IPS DF 6.9 (cell line): ENCODE measurements around the gene IFNL1.
"Not testable (repeated sequence)": the region's sequence is repeated elsewhere in the genome, so short reads cannot be mapped to it uniquely, and the experiment has no call there.

Source experiments
- DNase-seq: peaks from one replicate; pipeline ENCODE4 v3.0.0-alpha.2; 2013; ENCODE audit warnings: low read depth, low spot score
- H3K27ac ChIP-seq: one replicate; pipeline ENCODE4 v1.5.1; 2013; ENCODE audit warnings: low read length, control low read depth
- H3K27me3 ChIP-seq: 2 replicates; pipeline ENCODE4 v1.6.1; 2013; ENCODE audit warnings: mild to moderate bottlenecking, low read length; ENCODE audit not compliant: control insufficient read depth, insufficient read depth
- H3K36me3 ChIP-seq: 2 replicates; pipeline ENCODE4 v1.6.1; 2013; ENCODE audit warnings: low read length; ENCODE audit not compliant: control insufficient read depth, insufficient read depth
- H3K4me1 ChIP-seq: 2 replicates; pipeline ENCODE4 v1.6.1; 2013; ENCODE audit warnings: low read length; ENCODE audit not compliant: control insufficient read depth, insufficient read depth
- H3K4me3 ChIP-seq: 2 replicates; pipeline ENCODE4 v1.5.1; 2013; ENCODE audit warnings: mild to moderate bottlenecking, low read length
- H3K9me3 ChIP-seq: 2 replicates; pipeline ENCODE4 v1.6.1; 2013; ENCODE audit warnings: low read length, inconsistent platforms; ENCODE audit not compliant: control insufficient read depth, insufficient read depth
- WGBS: extraction: QIAGEN DNeasy Blood & Tissue Kit; methylation state at CpG from one replicate; pipeline ENCODE4 v1.1.7; 2013; ENCODE audit warnings: mixed read lengths, missing lambda C conversion rate; ENCODE audit not compliant: insufficient read length, insufficient coverage; 5-methylcytosine and 5-hydroxymethylcytosine counted together

Gene IFNL1

DNA sequence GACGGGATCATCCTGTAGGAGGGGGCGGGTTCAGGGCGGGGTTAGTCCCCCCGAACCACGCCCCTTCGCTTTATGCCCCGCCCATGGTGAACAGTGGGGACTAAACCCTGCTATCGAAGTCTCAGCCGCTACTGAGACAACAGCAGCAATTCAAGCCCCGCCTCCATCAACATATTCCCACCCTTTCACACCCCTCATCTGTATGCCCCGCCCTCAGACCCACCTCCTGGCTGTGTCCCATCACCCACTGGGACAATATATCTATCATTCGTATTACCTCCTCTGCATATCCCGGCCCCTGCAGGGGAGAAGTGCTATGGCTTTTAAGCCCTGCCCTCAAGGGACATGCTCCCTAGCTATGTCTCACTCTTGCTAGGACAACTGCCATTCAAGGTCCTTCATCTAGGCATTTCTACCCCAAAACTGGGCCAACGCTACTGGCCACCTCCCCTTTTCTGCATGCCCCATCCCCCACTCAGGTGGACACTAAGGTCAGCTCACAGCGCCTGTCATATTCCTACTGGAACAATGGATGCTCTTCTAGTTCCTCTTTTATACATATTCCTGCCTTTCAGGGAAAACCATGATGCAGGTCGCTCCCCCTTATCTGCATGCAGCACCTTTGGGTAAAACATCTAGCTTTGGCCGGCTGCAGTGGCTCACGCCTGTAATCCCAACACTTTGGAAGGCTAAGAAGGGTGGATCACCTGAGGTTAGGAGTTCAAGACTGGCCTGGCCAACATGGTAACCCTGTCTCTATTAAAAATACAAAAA lies 12.5 kb downstream of the IFNL1 start:
- peaks cover 10% of the 10 kb centered on the region for H3K4me1 ChIP-seq
- peak overlapping the region; percentile 68; the same call in 1 of the 2 replicates for H3K4me3 ChIP-seq
- H3K36me3 ChIP-seq, result no peaks in the 10 kb centered on the region; the same call in 1 of the 2 replicates
- H3K9me3 ChIP-seq, result no peaks in the 10 kb centered on the region
- no peak overlapping the region for H3K27ac ChIP-seq
- no peaks in the 10 kb centered on the region for H3K27me3 ChIP-seq
- peak; percentile 72 for DNase-seq
- WGBS, result no CpG with 5 or more reads among the region's 18 CpGs

DNA sequence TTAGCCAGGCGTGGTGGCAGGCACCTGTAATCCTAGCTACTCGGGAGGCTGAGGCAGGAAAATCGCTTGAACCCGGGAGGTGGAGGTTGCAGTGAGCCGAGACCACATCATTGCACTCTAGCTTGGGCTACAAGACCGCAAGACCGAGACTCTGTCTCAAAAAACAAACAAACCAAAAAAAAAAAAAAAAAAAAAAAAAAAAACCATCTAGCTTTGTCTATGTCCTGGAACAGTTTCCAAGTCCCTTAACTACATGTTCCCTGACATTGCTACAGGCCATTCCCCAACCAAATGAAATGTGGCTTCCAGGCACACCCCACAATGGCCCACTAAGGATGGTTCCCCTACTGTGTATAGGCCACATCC lies 13.1 kb downstream of the IFNL1 start:
- not testable (repeated sequence) for H3K36me3 ChIP-seq, H3K4me1 ChIP-seq, H3K4me3 ChIP-seq, H3K9me3 ChIP-seq, H3K27me3 ChIP-seq, DNase-seq, H3K27ac ChIP-seq
- WGBS, result no CpG with 5 or more reads among the region's 7 CpGs

DNA sequence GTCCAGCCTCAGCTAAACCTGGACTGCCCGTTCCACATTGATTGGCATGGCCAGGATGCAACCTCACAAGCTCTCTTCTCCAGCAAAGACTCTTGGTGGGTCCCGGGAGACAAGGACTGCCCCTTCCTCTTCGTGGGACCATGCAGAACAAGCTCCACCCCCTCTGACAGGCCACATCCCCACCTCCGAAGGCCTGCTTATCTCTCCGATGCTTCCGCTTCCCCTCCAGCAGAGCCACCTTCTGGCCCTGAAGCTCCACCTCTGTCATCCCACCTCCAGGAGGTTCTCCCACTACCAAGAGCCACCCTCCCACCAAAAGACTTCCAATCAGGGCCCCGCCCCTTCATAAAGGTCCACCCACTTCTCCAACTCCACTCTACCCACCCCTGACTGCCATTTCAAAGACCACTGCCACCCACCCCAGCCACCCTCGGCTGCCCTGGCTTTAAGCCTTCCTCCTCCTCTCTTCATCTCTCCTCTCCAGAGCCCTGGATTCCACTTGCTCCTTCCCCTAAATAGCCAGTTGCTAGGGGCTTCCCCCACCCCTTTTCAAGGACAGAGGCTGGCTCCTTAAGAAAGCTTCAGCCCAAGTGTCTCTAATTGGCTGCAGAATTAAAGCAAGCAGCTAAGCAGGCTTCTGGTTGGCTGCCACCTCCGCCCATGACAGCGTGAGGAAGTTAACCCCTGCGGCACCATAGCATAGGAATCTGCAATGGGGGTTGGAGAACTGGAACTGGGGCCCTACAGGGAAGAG lies 14.5 kb downstream of the IFNL1 start:
- no peak for DNase-seq
- Histone ChIP-seq H3K4me1 (peaks cover 6% of the 10 kb centered on the region), H3K36me3 (peaks cover 14% of the 10 kb centered on the region), H3K27ac (no peak overlapping the region), H3K27me3 (no peaks in the 10 kb centered on the region), H3K4me3 (no peak overlapping the region), H3K9me3 (no peaks in the 10 kb centered on the region)
- no CpG with 5 or more reads among the region's 11 CpGs for WGBS

DNA sequence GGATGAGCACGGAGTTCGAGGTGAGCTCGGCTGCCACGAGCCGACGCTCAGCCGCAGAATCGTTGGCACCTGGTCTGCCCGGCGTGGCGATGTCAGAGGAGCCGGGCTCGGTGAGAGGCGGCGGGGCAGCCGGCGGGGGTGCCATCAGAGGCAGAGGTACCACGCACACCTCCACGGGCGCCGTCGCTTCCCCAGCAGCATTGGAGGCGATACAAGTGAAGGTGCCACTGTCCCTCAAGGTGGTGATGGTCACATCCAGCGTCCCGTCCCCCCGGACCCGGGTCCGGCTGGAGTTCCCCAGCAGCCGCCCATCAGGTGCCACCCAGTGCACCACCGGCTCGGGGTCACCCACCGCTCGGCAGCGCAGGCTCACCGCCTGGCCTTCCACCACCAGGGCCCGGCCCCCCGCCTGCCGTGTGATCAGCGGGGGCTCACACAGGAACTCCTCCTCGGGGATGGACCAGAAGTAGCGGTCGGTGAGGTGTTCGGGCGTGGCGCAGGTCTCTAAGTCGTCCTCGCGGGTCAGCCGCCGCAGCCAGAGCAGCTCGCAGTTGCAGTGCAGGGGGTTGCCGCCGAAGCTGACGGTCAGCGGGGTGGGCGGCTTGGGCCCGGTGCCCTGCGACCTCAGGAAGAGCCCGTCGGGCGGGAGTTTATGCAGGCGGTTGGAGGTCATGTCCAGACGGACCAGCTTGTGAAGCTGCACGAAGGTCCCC lies 18.0 kb downstream of the IFNL1 start:
- H3K27me3 ChIP-seq, result 0 out of 2 replicates have a peak, but pooled peaks cover 2% of the 10 kb centered on the region
- H3K36me3 ChIP-seq, result peaks cover 14% of the 10 kb centered on the region
- H3K4me3 ChIP-seq, result no peak overlapping the region
- WGBS, result no CpG with 5 or more reads among the region's 64 CpGs
- DNase-seq, result no peak
- H3K9me3 ChIP-seq, result no peaks in the 10 kb centered on the region
- no peaks in the 10 kb centered on the region; the same call in 1 of the 2 replicates for H3K4me1 ChIP-seq
- H3K27ac ChIP-seq, result no peak overlapping the region

DNA sequence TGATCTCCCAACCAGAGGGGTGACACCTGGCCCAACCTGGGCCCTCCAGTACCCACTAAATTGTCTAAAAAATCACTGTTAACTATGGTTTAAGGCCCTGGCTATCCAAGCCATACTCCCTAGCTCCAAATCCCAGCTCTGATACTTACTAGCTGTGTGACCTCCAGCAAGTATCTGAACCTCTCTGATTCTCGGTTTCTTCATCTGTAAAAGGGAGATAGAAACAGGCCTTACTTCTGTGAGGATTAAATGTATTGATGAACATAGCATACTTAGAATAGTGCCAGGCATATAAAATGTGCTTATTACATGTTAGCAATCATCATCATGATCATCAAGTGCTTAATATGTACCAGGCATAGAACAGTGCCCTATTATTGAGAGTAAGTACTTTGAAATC lies 19.7 kb downstream of the IFNL1 start:
- Histone ChIP-seq H3K9me3 (no peaks in the 10 kb centered on the region), H3K27ac (no peak overlapping the region), H3K27me3 (0 out of 2 replicates have a peak, but pooled peaks cover 2% of the 10 kb centered on the region), H3K4me3 (no peak overlapping the region), H3K36me3 (peaks cover 14% of the 10 kb centered on the region), H3K4me1 (peaks cover 3% of the 10 kb centered on the region)
- WGBS, result no CpG with 5 or more reads among the region's 1 CpG
- no peak for DNase-seq

DNA sequence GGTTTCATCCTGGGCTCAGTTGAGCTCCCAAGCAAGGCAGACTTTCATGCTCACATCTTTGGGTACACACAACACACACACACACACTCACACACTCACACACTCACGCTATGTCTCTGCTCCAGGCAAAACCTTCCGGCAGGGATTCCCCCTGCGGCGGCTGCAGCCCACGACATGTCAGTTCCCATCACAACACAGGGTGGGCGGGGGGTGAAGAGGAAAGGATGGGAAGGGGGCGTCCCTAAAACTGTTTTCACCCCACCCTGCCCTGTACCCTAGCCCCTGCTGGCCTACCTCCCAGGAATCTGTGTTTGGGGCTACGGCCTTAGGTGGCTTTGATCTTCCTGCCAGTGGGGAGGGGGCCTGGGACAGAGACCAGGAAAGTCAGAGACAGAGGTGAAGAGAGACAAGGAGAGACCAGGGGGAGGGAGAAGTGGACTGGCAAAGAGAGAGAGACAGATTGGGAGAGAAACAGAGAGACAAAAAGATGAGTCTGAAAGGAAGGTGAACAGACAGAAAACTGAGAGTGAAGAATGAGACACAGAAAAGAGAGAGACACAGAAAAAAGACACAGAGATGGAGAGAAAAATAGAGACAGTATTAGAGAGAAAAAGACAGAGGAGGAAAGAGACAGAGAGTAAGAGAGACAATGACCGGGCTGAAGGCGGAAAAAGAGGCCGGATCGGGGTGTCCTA lies 20.6 kb downstream of the IFNL1 start:
- no CpG with 5 or more reads among the region's 12 CpGs for WGBS

DNA sequence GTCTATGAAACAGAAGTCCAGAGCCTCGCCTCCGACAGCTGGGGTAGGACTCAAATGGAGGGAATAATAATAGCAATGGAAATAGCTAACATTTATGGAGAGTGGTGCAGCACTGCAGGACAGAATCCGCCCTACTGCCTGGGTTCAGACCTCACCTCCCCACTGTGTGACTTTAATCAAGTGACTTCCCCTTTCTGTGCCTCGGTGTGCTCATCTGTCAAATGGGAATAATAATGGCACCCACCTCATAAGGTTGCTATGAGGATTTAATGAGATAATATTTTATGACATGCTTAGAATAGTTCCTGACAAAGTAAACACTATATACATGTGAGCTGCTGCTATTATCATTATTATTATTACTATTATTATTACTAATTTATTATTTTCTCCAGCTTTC lies 21.3 kb downstream of the IFNL1 start:
- H3K27ac ChIP-seq, result no peak overlapping the region
- peaks cover 3% of the 10 kb centered on the region for H3K4me1 ChIP-seq
- H3K27me3 ChIP-seq, result 0 out of 2 replicates have a peak, but pooled peaks cover 2% of the 10 kb centered on the region
- no peak for DNase-seq
- no CpG with 5 or more reads among the region's 4 CpGs for WGBS
- peaks cover 14% of the 10 kb centered on the region for H3K36me3 ChIP-seq
- no peaks in the 10 kb centered on the region for H3K9me3 ChIP-seq
- no peak overlapping the region for H3K4me3 ChIP-seq

More for the DNA sequence above, 20.6 kb downstream of the IFNL1 start:
- no peak for DNase-seq
- Histone ChIP-seq H3K27ac (no peak overlapping the region), H3K4me3 (no peak overlapping the region), H3K27me3 (0 out of 2 replicates have a peak, but pooled peaks cover 2% of the 10 kb centered on the region), H3K4me1 (peaks cover 3% of the 10 kb centered on the region), H3K36me3 (peaks cover 14% of the 10 kb centered on the region), H3K9me3 (no peaks in the 10 kb centered on the region)

DNA sequence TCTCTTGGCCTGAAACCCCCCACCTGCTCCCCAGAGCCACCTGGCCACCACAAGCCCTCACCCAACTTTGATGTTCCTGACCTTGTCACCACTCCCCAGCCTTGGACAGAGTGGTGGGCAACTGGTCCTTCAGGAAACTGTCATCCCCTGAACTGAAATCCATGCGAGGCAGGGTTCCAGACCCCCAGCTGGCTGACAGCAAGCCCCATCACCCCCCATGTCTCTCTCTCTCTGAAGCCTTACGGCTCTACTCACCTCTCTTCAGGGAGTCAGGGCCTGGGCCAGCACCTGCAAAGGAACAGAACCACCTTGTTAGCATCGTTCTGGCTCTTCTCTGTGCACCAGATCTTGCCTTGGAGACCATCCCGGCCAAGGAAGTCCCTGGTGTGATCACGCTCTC lies 21.9 kb downstream of the IFNL1 start:
- 0 out of 2 replicates have a peak, but pooled peaks cover 2% of the 10 kb centered on the region for H3K27me3 ChIP-seq
- DNase-seq, result no peak
- no CpG with 5 or more reads among the region's 5 CpGs for WGBS
- no peak overlapping the region for H3K4me3 ChIP-seq
- H3K27ac ChIP-seq, result no peak overlapping the region
- H3K4me1 ChIP-seq, result peaks cover 3% of the 10 kb centered on the region
- peaks cover 14% of the 10 kb centered on the region for H3K36me3 ChIP-seq
- no peaks in the 10 kb centered on the region for H3K9me3 ChIP-seq

DNA sequence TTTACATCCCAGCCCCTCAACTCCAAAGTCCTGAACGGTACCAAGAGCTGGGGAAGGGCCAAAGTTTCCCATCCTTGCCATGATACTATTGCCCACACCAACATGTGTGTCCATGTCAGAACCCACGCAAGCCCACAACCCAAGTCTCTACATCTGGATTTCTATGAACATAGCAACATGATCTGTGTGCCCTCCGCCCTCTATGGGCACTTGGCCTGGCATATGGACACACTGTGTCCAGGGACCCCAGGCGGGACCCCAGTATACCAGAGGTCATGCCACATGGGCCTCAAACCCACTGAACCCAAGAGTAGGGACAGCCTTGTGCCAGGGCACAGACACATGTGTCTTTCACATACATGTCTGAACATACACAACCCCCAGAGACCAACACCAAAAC lies 22.5 kb downstream of the IFNL1 start:
- peaks cover 14% of the 10 kb centered on the region for H3K36me3 ChIP-seq
- WGBS, result no CpG with 5 or more reads among the region's 4 CpGs
- 0 out of 2 replicates have a peak, but pooled peaks cover 2% of the 10 kb centered on the region for H3K27me3 ChIP-seq
- peaks cover 3% of the 10 kb centered on the region for H3K4me1 ChIP-seq
- H3K4me3 ChIP-seq, result no peak overlapping the region
- no peak overlapping the region for H3K27ac ChIP-seq
- no peak for DNase-seq
- no peaks in the 10 kb centered on the region for H3K9me3 ChIP-seq
